Stimulated activated CD8-positive, alpha-beta memory T cell treated with anti-CD3 and anti-CD28 coated beads, Interleukin-7, amount 100 ng/mL, for 1 hour (primary cell): Measurements from ENCODE around the gene WDR81.
A peak's percentile ranks its signal among the peaks of the same experiment; 100 is the strongest.
"Not testable (repeated sequence)": the region's sequence is repeated elsewhere in the genome, so short reads cannot be mapped to it uniquely, and the experiment has no call there.

ENCODE experiments used
- DNase-seq, 2 donors: peaks; one replicate each; pipeline ENCODE4 v3.0.0-alpha.2; 2020; ENCODE audit warnings: low read depth in 2 of 2

Gene WDR81

GRCh38 chr17:1724351-1724868, at the start of gene WDR81:
WDR81 (plus strand) TSS chr17:1724704; CDS start chr17:1724960, 256 bp downstream.
- DNase-seq = peak; percentile 74 to 78

GRCh38 chr17:1676401-1676800, 48.1 kb upstream of the WDR81 start:
- no peak for DNase-seq

GRCh38 chr17:1683459-1683858, 41.0 kb upstream of the WDR81 start:
- DNase-seq = no peak

- DNase-seq = peak; percentile 96 to 97
Measured at GRCh38 chr17:1684378-1685189, 39.9 kb upstream of the WDR81 start, which contains the start of gene PRPF8. PRPF8 (minus strand) TSS chr17:1684867; CDS start chr17:1684571, 296 bp downstream.

GRCh38 chr17:1686086-1686485, 38.4 kb upstream of the WDR81 start:
- DNase-seq = no peak

GRCh38 chr17:1688405-1688804, 36.1 kb upstream of the WDR81 start:
- not testable (repeated sequence) for DNase-seq

- no peak for DNase-seq
Measured at GRCh38 chr17:1690544-1691221, 33.8 kb upstream of the WDR81 start.

- no peak for DNase-seq
Measured at GRCh38 chr17:1693339-1693738, 31.2 kb upstream of the WDR81 start.

- DNase-seq = no peak
Measured at GRCh38 chr17:1695365-1695764, 29.1 kb upstream of the WDR81 start.

- DNase-seq = no peak
Measured at GRCh38 chr17:1697681-1698080, 26.8 kb upstream of the WDR81 start.

- DNase-seq = not testable (repeated sequence)
Measured at GRCh38 chr17:1699891-1700290, 24.6 kb upstream of the WDR81 start.

- DNase-seq = no peak
Measured at GRCh38 chr17:1703063-1703462, 21.4 kb upstream of the WDR81 start.

- no peak for DNase-seq
Measured at GRCh38 chr17:1705004-1705403, 19.5 kb upstream of the WDR81 start.

- DNase-seq = no peak
Measured at GRCh38 chr17:1707107-1707506, 17.4 kb upstream of the WDR81 start.

GRCh38 chr17:1708791-1709346, 15.6 kb upstream of the WDR81 start:
- not testable (repeated sequence) for DNase-seq

- DNase-seq = no peak
Measured at GRCh38 chr17:1709403-1709951, 15.0 kb upstream of the WDR81 start.

- no peak for DNase-seq
Measured at GRCh38 chr17:1709971-1710806, 14.3 kb upstream of the WDR81 start, which contains the start of gene TLCD2. TLCD2 (minus strand) TSS chr17:1710377; CDS start chr17:1710242, 135 bp downstream.

GRCh38 chr17:1710807-1711553, 13.5 kb upstream of the WDR81 start:
- DNase-seq = no peak

GRCh38 chr17:1711804-1712203, 12.7 kb upstream of the WDR81 start:
- no peak for DNase-seq

GRCh38 chr17:1712271-1712670, 12.2 kb upstream of the WDR81 start:
- no peak for DNase-seq
